Measurements from ENCODE around the gene GPR17. TPM values are rescaled to one million over a fixed set of nuclear protein-coding genes. Genes with fewer than 3 reads are reported as not detected.

Gene GPR17
- total and polyA plus RNA-seq, 2 experiments from 2014 or later: not detected

DNA sequence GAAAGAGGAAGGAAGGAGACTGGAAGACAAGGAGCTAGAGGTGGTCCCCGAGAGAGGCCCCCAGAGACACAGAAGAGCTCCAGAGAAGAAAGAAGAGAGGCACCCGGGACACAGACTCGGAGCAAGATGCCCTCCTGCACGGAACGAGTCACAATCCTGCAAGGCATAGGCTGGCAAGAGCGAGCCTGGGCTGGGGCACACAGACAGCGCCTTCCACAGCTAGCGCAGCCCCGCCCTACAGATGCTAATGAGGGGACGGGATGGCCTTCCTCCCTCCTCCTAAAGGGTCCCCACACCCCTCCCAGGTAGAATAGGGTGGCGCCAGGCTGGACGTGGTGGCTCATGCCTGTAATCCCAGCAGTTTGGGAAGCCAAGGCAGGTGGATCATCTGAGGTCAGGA, 19.8 kb upstream of the GPR17 start:
- TF ChIP-seq CREB1 (CRISPR knock-in tag; IDR thresholded peaks at IDR 0.05; ENCODE audit: low read depth): no peak
- TF ChIP-seq POLR2AphosphoS5 (IDR thresholded peaks at IDR 0.05; ENCODE audit: low read depth): no peak
- no peak for TF ChIP-seq ZNF331 (CRISPR knock-in tag; IDR thresholded peaks at IDR 0.05; ENCODE audit: low read depth)
- TF ChIP-seq, protein P1, sequence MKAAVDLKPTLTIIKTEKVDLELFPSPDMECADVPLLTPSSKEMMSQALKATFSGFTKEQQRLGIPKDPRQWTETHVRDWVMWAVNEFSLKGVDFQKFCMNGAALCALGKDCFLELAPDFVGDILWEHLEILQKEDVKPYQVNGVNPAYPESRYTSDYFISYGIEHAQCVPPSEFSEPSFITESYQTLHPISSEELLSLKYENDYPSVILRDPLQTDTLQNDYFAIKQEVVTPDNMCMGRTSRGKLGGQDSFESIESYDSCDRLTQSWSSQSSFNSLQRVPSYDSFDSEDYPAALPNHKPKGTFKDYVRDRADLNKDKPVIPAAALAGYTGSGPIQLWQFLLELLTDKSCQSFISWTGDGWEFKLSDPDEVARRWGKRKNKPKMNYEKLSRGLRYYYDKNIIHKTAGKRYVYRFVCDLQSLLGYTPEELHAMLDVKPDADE (IDR thresholded peaks at IDR 0.05): no peak
- TF ChIP-seq, protein P2, sequence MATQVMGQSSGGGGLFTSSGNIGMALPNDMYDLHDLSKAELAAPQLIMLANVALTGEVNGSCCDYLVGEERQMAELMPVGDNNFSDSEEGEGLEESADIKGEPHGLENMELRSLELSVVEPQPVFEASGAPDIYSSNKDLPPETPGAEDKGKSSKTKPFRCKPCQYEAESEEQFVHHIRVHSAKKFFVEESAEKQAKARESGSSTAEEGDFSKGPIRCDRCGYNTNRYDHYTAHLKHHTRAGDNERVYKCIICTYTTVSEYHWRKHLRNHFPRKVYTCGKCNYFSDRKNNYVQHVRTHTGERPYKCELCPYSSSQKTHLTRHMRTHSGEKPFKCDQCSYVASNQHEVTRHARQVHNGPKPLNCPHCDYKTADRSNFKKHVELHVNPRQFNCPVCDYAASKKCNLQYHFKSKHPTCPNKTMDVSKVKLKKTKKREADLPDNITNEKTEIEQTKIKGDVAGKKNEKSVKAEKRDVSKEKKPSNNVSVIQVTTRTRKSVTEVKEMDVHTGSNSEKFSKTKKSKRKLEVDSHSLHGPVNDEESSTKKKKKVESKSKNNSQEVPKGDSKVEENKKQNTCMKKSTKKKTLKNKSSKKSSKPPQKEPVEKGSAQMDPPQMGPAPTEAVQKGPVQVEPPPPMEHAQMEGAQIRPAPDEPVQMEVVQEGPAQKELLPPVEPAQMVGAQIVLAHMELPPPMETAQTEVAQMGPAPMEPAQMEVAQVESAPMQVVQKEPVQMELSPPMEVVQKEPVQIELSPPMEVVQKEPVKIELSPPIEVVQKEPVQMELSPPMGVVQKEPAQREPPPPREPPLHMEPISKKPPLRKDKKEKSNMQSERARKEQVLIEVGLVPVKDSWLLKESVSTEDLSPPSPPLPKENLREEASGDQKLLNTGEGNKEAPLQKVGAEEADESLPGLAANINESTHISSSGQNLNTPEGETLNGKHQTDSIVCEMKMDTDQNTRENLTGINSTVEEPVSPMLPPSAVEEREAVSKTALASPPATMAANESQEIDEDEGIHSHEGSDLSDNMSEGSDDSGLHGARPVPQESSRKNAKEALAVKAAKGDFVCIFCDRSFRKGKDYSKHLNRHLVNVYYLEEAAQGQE (IDR thresholded peaks at IDR 0.05; ENCODE audit: unreplicated experiment): no peak
- no peak for TF ChIP-seq JUNB (IDR thresholded peaks at IDR 0.05; ENCODE audit: unreplicated experiment)
- no peak for TF ChIP-seq NANOG (IDR thresholded peaks at IDR 0.05; ENCODE audit: borderline replicate concordance)
- TF ChIP-seq, protein P3, sequence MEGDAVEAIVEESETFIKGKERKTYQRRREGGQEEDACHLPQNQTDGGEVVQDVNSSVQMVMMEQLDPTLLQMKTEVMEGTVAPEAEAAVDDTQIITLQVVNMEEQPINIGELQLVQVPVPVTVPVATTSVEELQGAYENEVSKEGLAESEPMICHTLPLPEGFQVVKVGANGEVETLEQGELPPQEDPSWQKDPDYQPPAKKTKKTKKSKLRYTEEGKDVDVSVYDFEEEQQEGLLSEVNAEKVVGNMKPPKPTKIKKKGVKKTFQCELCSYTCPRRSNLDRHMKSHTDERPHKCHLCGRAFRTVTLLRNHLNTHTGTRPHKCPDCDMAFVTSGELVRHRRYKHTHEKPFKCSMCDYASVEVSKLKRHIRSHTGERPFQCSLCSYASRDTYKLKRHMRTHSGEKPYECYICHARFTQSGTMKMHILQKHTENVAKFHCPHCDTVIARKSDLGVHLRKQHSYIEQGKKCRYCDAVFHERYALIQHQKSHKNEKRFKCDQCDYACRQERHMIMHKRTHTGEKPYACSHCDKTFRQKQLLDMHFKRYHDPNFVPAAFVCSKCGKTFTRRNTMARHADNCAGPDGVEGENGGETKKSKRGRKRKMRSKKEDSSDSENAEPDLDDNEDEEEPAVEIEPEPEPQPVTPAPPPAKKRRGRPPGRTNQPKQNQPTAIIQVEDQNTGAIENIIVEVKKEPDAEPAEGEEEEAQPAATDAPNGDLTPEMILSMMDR (conservative IDR thresholded peaks at IDR 0.05; ENCODE audit: low read depth in 2 of 2): no peak
- TF ChIP-seq ZNF114 (CRISPR knock-in tag; IDR thresholded peaks at IDR 0.05): no peak
- TF ChIP-seq, protein P4, sequence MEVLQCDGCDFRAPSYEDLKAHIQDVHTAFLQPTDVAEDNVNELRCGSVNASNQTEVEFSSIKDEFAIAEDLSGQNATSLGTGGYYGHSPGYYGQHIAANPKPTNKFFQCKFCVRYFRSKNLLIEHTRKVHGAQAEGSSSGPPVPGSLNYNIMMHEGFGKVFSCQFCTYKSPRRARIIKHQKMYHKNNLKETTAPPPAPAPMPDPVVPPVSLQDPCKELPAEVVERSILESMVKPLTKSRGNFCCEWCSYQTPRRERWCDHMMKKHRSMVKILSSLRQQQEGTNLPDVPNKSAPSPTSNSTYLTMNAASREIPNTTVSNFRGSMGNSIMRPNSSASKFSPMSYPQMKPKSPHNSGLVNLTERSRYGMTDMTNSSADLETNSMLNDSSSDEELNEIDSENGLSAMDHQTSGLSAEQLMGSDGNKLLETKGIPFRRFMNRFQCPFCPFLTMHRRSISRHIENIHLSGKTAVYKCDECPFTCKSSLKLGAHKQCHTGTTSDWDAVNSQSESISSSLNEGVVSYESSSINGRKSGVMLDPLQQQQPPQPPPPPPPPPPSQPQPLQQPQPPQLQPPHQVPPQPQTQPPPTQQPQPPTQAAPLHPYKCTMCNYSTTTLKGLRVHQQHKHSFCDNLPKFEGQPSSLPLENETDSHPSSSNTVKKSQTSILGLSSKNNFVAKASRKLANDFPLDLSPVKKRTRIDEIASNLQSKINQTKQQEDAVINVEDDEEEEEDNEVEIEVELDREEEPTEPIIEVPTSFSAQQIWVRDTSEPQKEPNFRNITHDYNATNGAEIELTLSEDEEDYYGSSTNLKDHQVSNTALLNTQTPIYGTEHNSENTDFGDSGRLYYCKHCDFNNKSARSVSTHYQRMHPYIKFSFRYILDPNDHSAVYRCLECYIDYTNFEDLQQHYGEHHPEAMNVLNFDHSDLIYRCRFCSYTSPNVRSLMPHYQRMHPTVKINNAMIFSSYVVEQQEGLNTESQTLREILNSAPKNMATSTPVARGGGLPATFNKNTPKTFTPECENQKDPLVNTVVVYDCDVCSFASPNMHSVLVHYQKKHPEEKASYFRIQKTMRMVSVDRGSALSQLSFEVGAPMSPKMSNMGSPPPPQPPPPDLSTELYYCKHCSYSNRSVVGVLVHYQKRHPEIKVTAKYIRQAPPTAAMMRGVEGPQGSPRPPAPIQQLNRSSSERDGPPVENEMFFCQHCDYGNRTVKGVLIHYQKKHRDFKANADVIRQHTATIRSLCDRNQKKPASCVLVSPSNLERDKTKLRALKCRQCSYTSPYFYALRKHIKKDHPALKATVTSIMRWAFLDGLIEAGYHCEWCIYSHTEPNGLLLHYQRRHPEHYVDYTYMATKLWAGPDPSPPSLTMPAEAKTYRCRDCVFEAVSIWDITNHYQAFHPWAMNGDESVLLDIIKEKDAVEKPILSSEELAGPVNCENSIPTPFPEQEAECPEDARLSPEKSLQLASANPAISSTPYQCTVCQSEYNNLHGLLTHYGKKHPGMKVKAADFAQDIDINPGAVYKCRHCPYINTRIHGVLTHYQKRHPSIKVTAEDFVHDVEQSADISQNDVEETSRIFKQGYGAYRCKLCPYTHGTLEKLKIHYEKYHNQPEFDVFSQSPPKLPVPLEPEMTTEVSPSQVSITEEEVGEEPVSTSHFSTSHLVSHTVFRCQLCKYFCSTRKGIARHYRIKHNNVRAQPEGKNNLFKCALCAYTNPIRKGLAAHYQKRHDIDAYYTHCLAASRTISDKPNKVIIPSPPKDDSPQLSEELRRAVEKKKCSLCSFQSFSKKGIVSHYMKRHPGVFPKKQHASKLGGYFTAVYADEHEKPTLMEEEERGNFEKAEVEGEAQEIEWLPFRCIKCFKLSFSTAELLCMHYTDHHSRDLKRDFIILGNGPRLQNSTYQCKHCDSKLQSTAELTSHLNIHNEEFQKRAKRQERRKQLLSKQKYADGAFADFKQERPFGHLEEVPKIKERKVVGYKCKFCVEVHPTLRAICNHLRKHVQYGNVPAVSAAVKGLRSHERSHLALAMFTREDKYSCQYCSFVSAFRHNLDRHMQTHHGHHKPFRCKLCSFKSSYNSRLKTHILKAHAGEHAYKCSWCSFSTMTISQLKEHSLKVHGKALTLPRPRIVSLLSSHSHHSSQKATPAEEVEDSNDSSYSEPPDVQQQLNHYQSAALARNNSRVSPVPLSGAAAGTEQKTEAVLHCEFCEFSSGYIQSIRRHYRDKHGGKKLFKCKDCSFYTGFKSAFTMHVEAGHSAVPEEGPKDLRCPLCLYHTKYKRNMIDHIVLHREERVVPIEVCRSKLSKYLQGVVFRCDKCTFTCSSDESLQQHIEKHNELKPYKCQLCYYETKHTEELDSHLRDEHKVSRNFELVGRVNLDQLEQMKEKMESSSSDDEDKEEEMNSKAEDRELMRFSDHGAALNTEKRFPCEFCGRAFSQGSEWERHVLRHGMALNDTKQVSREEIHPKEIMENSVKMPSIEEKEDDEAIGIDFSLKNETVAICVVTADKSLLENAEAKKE (CRISPR knock-in tag; IDR thresholded peaks at IDR 0.05): no peak
- TF ChIP-seq EZH2phosphoT487 (IDR thresholded peaks at IDR 0.05; ENCODE audit: unreplicated experiment): no peak
- TF ChIP-seq STAT1 (IDR thresholded peaks at IDR 0.05; ENCODE audit: unreplicated experiment): no peak
- no peak for TF ChIP-seq EZH2 (IDR thresholded peaks at IDR 0.05; ENCODE audit: low read depth, unreplicated experiment)
- H3K4me2 ChIP-seq: no peak overlapping the region
- no peak overlapping the region for H3K27ac ChIP-seq (ENCODE audit: low read depth)
- H3K4me3 ChIP-seq: no peak overlapping the region
- Mint-ChIP-seq H3K36me3 (ENCODE audit: low read depth) (no peaks in the 10 kb centered on the region), H3K4me3 (no peak overlapping the region), H3K4me1 (peaks cover 3% of the 10 kb centered on the region; the same call in 2 of the 3 replicates), H3K9me3 (no peaks in the 10 kb centered on the region), H3K27ac (no peak overlapping the region), H3K27me3 (ENCODE audit: insufficient read depth, low read depth, poor library complexity) (no peaks in the 10 kb centered on the region)
- H3K27me3 ChIP-seq (ENCODE audit: insufficient read depth): no peaks in the 10 kb centered on the region
- no peaks in the 10 kb centered on the region for H3K36me3 ChIP-seq (ENCODE audit: insufficient read depth)
- no peak for DNase-seq (ENCODE audit: low spot score)
- H3K4me1 ChIP-seq (ENCODE audit: insufficient read depth): no peaks in the 10 kb centered on the region
- H4K20me1 ChIP-seq (replicated peaks; ENCODE audit: insufficient read depth): no peaks in the 10 kb centered on the region
- H3F3A ChIP-seq (replicated peaks; ENCODE audit: low read depth): no peaks in the 10 kb centered on the region
- ATAC-seq: peak; percentile 58
- H3K9me2 ChIP-seq (ENCODE audit: insufficient read depth): no peaks in the 10 kb centered on the region
- H2AFZ ChIP-seq: 0 out of 2 replicates have a peak overlapping the region, but pooled peaks have one; percentile 18
- no peaks in the 10 kb centered on the region for H3K79me2 ChIP-seq (replicated peaks; ENCODE audit: insufficient read depth)

Measured in GM23338 (cell line).